SK-N-SH (cell line): ENCODE results near the gene IQCK.

Experiments used
- CHD2 ChIP-seq: fragments of 150-350 bp; IDR thresholded peaks from 2 replicates; pipeline ENCODE4 v1.6.1; 2018; ENCODE audit warnings: low read length; ENCODE audit not compliant: partially characterized antibody
- CTCF ChIP-seq: fragments of 200-600 bp; sonication (generic); IDR thresholded peaks from 2 replicates; pipeline ENCODE4 v1.6.1; 2017; ENCODE audit warnings: antibody characterized with exemption, mild to moderate bottlenecking, moderate library complexity
- EZH2phosphoT487 ChIP-seq: fragments of 200-600 bp; sonication (generic); IDR thresholded peaks from 2 replicates; pipeline ENCODE4 v1.6.1; 2017; ENCODE audit warnings: low read depth, mixed run types, mild to moderate bottlenecking, antibody characterized with exemption, moderate library complexity, borderline replicate concordance

DNA sequence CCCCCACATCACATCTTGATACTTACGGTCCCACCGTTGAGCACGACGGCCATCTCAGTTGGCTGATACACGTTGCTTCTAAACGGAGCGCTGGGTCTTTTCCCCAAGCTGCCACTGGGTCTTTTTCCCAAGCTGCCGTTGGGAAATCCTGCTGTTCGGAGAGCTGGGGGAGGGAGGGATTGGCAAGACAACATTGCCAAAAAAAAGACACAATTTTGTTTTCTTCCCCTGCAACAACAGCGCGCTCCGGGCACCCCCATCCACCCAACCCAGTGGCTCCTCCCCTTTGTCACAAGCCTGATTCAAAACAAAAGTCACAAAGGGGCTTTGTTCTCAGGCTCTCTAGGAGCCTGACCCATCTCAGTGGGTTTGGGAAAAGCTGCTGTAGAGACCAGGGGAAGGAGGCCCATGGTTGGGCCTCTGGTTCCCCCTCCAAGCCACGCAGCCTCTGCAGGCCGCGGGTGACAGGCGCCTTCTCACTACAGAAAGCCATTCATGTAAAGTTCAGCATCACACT is 143.8 kb downstream of the IQCK start:
- TF ChIP-seq CHD2: no peak
- no peak for TF ChIP-seq EZH2phosphoT487
- TF ChIP-seq CTCF: no peak
